Measurements from ENCODE around the gene ARHGAP23.

DNA sequence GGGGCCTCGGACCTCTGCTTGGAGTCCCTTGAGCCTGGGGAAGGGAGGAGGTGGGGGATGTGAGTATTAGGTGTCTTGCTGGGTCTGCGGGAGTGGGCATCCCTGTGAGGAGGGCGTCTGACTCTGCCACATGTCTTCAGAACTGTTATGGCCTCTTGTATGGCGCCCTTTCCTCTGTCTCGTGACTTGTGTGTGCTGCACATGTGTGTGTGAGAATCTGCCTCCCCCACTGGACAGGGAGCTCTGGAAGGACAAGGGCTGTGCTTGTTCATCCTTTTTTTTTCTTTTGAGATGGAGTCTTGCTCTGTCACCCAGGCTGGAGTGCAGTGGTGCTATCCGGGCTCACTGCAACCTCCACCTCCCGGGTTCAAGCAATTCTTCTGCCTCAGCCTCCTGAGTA is 33.4 kb downstream of the ARHGAP23 start:
- TF ChIP-seq, protein P1, sequence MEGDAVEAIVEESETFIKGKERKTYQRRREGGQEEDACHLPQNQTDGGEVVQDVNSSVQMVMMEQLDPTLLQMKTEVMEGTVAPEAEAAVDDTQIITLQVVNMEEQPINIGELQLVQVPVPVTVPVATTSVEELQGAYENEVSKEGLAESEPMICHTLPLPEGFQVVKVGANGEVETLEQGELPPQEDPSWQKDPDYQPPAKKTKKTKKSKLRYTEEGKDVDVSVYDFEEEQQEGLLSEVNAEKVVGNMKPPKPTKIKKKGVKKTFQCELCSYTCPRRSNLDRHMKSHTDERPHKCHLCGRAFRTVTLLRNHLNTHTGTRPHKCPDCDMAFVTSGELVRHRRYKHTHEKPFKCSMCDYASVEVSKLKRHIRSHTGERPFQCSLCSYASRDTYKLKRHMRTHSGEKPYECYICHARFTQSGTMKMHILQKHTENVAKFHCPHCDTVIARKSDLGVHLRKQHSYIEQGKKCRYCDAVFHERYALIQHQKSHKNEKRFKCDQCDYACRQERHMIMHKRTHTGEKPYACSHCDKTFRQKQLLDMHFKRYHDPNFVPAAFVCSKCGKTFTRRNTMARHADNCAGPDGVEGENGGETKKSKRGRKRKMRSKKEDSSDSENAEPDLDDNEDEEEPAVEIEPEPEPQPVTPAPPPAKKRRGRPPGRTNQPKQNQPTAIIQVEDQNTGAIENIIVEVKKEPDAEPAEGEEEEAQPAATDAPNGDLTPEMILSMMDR (IDR thresholded peaks at IDR 0.05), result no peak
- TF ChIP-seq POLR2A (IDR thresholded peaks at IDR 0.05), result no peak
- no peak for TF ChIP-seq POLR2AphosphoS5 (IDR thresholded peaks at IDR 0.05)

Data from prostate gland (tissue), 2 donors.